PC-3 (cell line): ENCODE results near the gene GRIP1.

Experiments used
- CTCF ChIP-seq: fragments of 300-600 bp; sonication (generic); conservative IDR thresholded peaks from 2 replicates; pipeline ENCODE4 v1.5.1; 2017; ENCODE audit warnings: antibody characterized with exemption, low read depth, mild to moderate bottlenecking, low read length
- EZH2phosphoT487 ChIP-seq: fragments of 300-600 bp; sonication (generic); IDR thresholded peaks from 2 replicates; pipeline ENCODE4 v1.6.1; 2018; ENCODE audit warnings: mild to moderate bottlenecking, antibody characterized with exemption, low read length, borderline replicate concordance

- TF ChIP-seq CTCF (no peak), EZH2phosphoT487 (no peak)
Measured at GRCh38 chr12:66388517-66388916, 290.4 kb downstream of the GRIP1 start.
